ENCODE measurements around the gene ALDH1A1. TPM values are rescaled to one million over a fixed set of nuclear protein-coding genes. Genes with fewer than 3 reads are reported as not detected.

Gene ALDH1A1
- total RNA-seq, 1 donor from 2014 or later, result 10.9 TPM

DNA sequence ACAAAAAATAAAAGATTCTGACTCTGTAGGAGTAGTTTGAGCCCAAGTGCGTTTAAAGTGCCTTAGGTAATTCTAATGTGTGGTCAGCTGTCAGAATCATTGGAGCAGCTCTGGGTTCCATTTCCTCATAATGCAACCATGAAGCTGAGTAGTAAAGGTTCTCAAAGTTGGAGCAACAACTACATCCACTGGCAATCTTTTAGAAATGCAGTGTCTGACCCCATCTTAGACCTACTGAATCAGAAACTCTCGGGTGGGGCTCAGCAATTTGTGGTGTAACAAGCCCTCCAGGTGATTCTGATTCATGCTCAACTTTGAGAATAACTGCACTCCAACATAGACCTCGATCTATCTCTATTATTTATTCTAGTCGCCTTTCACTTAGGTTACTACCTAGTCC is 7.6 kb upstream of the ALDH1A1 start:
- TF ChIP-seq, protein P1, sequence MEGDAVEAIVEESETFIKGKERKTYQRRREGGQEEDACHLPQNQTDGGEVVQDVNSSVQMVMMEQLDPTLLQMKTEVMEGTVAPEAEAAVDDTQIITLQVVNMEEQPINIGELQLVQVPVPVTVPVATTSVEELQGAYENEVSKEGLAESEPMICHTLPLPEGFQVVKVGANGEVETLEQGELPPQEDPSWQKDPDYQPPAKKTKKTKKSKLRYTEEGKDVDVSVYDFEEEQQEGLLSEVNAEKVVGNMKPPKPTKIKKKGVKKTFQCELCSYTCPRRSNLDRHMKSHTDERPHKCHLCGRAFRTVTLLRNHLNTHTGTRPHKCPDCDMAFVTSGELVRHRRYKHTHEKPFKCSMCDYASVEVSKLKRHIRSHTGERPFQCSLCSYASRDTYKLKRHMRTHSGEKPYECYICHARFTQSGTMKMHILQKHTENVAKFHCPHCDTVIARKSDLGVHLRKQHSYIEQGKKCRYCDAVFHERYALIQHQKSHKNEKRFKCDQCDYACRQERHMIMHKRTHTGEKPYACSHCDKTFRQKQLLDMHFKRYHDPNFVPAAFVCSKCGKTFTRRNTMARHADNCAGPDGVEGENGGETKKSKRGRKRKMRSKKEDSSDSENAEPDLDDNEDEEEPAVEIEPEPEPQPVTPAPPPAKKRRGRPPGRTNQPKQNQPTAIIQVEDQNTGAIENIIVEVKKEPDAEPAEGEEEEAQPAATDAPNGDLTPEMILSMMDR (IDR thresholded peaks at IDR 0.05; ENCODE audit: unreplicated experiment), result no peak
- Mint-ChIP-seq H3K9me3 (peaks cover 23% of the 10 kb centered on the region), H3K36me3 (no peaks in the 10 kb centered on the region), H3K4me3 (no peak overlapping the region), H3K4me1 (no peaks in the 10 kb centered on the region), H3K27ac (no peak overlapping the region), H3K27me3 (ENCODE audit: low read depth) (no peaks in the 10 kb centered on the region)
- no peak for DNase-seq (ENCODE audit: low spot score in 2 of 2, unreplicated experiment in 2 of 2)

DNA sequence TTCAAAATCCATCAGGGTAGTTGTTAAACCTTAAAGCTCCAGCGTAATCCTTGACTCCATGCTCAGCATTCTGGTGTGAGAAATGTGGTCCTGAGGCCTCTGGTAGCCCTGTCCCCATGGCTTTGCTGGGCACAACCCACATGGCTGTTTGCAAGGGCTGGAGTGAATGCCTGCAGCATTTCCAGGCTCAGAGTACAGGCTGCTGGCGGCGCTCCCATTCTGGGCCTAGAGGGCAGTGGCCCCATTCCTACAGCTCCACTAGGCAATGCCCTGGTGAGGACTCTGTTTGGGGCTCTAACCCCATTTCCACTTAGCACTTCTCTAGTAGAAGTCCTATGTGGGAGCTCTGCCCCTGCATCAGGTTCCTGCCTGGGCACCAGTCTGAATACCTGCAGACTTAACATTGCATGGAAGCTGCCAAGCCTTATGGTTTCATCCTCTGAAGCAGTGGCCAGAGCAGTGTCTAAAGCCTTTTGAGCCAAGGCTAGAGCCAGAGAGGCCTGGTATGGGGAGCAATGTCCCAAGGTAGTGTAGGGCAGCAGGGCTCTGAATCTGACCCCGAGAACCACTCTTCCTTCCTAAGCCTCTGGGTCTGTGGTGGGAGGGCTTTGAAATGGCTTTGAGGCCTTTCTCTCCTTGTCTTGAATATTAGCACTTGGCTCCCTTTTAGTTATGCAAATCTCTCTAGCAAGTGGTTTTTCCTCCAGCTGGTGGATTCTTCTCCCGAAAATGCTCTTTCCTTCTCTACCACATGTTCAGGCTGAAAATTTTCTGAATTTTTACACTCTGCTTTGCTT is 5.8 kb upstream of the ALDH1A1 start:
- Mint-ChIP-seq H3K36me3 (no peaks in the 10 kb centered on the region), H3K9me3 (peaks cover 23% of the 10 kb centered on the region), H3K27me3 (ENCODE audit: low read depth) (no peaks in the 10 kb centered on the region), H3K4me1 (no peaks in the 10 kb centered on the region), H3K27ac (no peak overlapping the region), H3K4me3 (no peak overlapping the region)
- TF ChIP-seq, protein P1 (IDR thresholded peaks at IDR 0.05; ENCODE audit: unreplicated experiment), result no peak
- no peak for DNase-seq (ENCODE audit: low spot score in 2 of 2, unreplicated experiment in 2 of 2)

DNA sequence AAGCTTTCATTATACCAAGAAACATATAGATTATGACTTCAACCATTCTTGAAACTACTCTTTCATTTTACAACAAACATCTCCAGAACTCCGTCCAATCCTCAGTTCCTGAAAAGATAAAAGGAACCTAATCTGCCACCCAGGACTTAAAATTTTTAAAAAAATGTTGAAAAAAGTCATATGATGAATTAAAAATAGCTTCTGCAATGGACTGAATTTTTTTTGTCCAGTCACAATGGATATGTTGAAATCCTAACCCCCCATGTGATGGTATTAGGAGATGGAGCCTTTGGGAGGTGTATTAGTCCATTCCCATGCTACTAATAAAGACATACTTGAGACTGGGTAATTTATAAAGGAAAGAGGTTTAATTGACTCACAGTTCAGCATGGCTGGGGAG is 2.7 kb upstream of the ALDH1A1 start:
- no peak for DNase-seq (ENCODE audit: low spot score in 2 of 2, unreplicated experiment in 2 of 2)
- Mint-ChIP-seq H3K4me3 (no peak overlapping the region), H3K36me3 (no peaks in the 10 kb centered on the region), H3K4me1 (peaks cover 16% of the 10 kb centered on the region), H3K27ac (no peak overlapping the region), H3K9me3 (peaks cover 20% of the 10 kb centered on the region), H3K27me3 (ENCODE audit: low read depth) (no peaks in the 10 kb centered on the region)
- TF ChIP-seq, protein P1 (IDR thresholded peaks at IDR 0.05; ENCODE audit: unreplicated experiment), result no peak

DNA sequence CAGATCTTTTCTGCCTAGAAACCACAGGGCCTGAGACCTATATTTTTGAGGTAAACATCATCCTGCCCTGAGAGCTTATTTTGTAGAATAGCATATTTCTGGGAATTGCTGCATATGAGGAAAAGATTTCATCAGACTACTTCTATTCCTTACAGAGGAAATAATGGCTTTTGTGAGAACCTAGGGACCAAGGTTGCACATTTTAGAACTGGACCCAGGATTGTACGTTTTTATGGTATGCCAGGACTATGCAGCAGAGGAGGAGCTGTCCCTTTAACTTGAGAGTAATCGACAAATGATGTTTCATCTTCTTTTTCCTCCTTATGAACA is 2.2 kb upstream of the ALDH1A1 start:
- peaks cover 16% of the 10 kb centered on the region for H3K4me1 Mint-ChIP-seq
- no peaks in the 10 kb centered on the region for H3K27me3 Mint-ChIP-seq (ENCODE audit: low read depth)
- no peak for DNase-seq (ENCODE audit: low spot score in 2 of 2, unreplicated experiment in 2 of 2)
- peaks cover 20% of the 10 kb centered on the region for H3K9me3 Mint-ChIP-seq
- H3K36me3 Mint-ChIP-seq, result no peaks in the 10 kb centered on the region
- H3K4me3 Mint-ChIP-seq, result no peak overlapping the region
- TF ChIP-seq, protein P1 (IDR thresholded peaks at IDR 0.05; ENCODE audit: unreplicated experiment), result no peak
- no peak overlapping the region for H3K27ac Mint-ChIP-seq

DNA sequence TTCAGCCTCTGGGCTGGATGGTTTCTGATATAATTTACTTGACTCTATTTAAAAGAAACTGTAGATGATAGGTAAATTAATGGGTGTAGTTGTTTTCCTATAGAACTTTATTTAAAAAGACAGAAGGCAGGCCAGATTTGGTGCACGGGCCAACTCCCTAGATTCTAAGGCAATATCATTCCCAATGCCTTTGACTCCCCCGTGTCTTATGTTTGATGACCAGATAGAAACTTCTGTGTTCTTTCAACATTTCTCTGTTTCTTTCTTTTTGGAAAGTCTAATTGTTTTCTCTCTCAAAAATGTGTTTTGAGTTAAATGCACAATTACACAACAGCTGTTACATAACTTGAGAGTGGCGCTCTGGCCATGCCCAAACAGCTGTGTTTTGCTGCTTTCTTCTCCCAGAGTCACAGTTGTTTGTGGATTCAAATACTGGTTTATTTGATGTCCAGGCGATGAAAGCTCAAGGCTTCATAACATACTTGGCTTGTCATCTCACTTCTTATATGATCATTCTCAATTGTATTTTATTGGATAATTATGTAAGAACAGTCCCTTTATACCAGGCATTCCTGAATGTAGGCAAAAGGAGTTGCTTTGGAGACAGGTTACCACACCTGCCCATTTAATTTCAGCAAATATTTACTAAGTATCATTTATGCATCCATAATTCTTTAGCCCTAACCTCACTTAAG is 1.7 kb upstream of the ALDH1A1 start:
- TF ChIP-seq, protein P1 (IDR thresholded peaks at IDR 0.05; ENCODE audit: unreplicated experiment), result no peak
- Mint-ChIP-seq H3K4me3 (no peak overlapping the region), H3K9me3 (peaks cover 18% of the 10 kb centered on the region), H3K27me3 (ENCODE audit: low read depth) (no peaks in the 10 kb centered on the region), H3K36me3 (no peaks in the 10 kb centered on the region), H3K4me1 (peaks cover 16% of the 10 kb centered on the region), H3K27ac (no peak overlapping the region)
- no peak for DNase-seq (ENCODE audit: low spot score in 2 of 2, unreplicated experiment in 2 of 2)

Measured in mesothelial cell of epicardium (in vitro differentiated cells).